ENCODE results near the gene ZHX3. TPM values are rescaled to one million over a fixed set of nuclear protein-coding genes. Genes with fewer than 3 reads are reported as not detected.

Gene ZHX3
- total RNA-seq, 4 donors from 2014 or later = 57.8 to 74.8 (median 60.5) TPM

GRCh38 chr20:41173791-41174341, 143.7 kb downstream of the ZHX3 start:
- H3K9me3 ChIP-seq = no peaks in the 10 kb centered on the region
- H3K4me1 ChIP-seq = peaks cover 6 to 37% of the 10 kb centered on the region in 2 donors
- intact Hi-C loops (cut with DNase I) = loop anchor here (2.0 to 5.0 kb wide), 2 partner anchors 37 to 165 kb away; partner anchors contain the start of gene PLCG1
- peak in 1 of 2 donors; percentile 2 for DNase-seq
- H3K4me3 ChIP-seq (replicated peaks in 1 of 3) = no peak overlapping the region
- 87 to 92% methylated on average over 8 to 11 of the region's 13 CpGs for WGBS, 2 donors
- peak overlapping the region; percentile 8 to 71 (median 13) for H3K27ac ChIP-seq
- no peaks in the 10 kb centered on the region for H3K27me3 ChIP-seq
- TF ChIP-seq POLR2A (IDR thresholded peaks at IDR 0.05) = no peak
- TF ChIP-seq CTCF (IDR thresholded peaks at IDR 0.05) = no peak
- H3K36me3 ChIP-seq = peaks cover 43 to 44% of the 10 kb centered on the region in 2 donors

GRCh38 chr20:41173161-41173721, 144.3 kb downstream of the ZHX3 start:
- peaks cover 48 to 49% of the 10 kb centered on the region in 2 donors for H3K36me3 ChIP-seq
- 33 to 35% methylated on average over 3 to 6 of the region's 9 CpGs for WGBS, 2 donors

GRCh38 chr20:41172296-41173140, 145.0 kb downstream of the ZHX3 start:
- intact Hi-C loops (cut with DNase I) = loop anchor here (2.0 to 5.0 kb wide), 2 partner anchors 35 to 166 kb away; partner anchors contain the start of gene PLCG1
- Histone ChIP-seq H3K27ac (peak overlapping the region in 2 of 3 donors; percentile 51 to 71), H3K9me3 (no peaks in the 10 kb centered on the region), H3K27me3 (no peaks in the 10 kb centered on the region), H3K4me3 (replicated peaks in 1 of 3) (no peak overlapping the region), H3K36me3 (peaks cover 54 to 55% of the 10 kb centered on the region in 2 donors), H3K4me1 (peaks cover 3 to 27% of the 10 kb centered on the region in 2 donors)
- peak in 1 of 2 donors; percentile 17 for DNase-seq
- 76 to 82% methylated on average over 10 to 14 of the region's 18 CpGs for WGBS, 2 donors
- TF ChIP-seq POLR2A (IDR thresholded peaks at IDR 0.05) (no peak), CTCF (IDR thresholded peaks at IDR 0.05) (no peak)

More at GRCh38 chr20:41173161-41173721, 144.3 kb downstream of the ZHX3 start:
- Histone ChIP-seq H3K4me3 (replicated peaks in 1 of 3) (no peak overlapping the region), H3K4me1 (peaks cover 3 to 33% of the 10 kb centered on the region in 2 donors), H3K9me3 (no peaks in the 10 kb centered on the region), H3K27ac (peak overlapping the region; percentile 8 to 71 (median 13)), H3K27me3 (no peaks in the 10 kb centered on the region)
- DNase-seq = peak; percentile 79 to 84
- TF ChIP-seq POLR2A (IDR thresholded peaks at IDR 0.05) (no peak), CTCF (IDR thresholded peaks at IDR 0.05) (peak; percentile 76 to 96 (median 92))
- intact Hi-C loops (cut with DNase I) = loop anchor here (2.0 to 5.0 kb wide), 2 partner anchors 36 to 166 kb away; partner anchors contain the start of gene PLCG1

GRCh38 chr20:41171736-41172295, 145.7 kb downstream of the ZHX3 start:
- Histone ChIP-seq H3K9me3 (no peaks in the 10 kb centered on the region), H3K27me3 (no peaks in the 10 kb centered on the region), H3K27ac (peak overlapping the region in 2 of 3 donors; percentile 51 to 71), H3K4me3 (replicated peaks in 1 of 3) (no peak overlapping the region), H3K36me3 (peaks cover 61 to 62% of the 10 kb centered on the region in 2 donors), H3K4me1 (peaks cover 3 to 24% of the 10 kb centered on the region in 2 donors)
- WGBS, 2 donors = 73 to 93% methylated on average over 3 of the region's 3 CpGs
- DNase-seq = peak in 1 of 2 donors; percentile 2
- TF ChIP-seq CTCF (IDR thresholded peaks at IDR 0.05) (no peak), POLR2A (IDR thresholded peaks at IDR 0.05) (no peak)
- intact Hi-C loops (cut with DNase I) = loop anchor here (2.0 to 5.0 kb wide), 2 partner anchors 35 to 167 kb away; partner anchors contain the start of gene PLCG1
